SW 1271 (cell line): ENCODE results near the gene KPNA1.
A peak's percentile ranks its signal among the peaks of the same experiment; 100 is the strongest.
"Not testable (repeated sequence)": the region's sequence is repeated elsewhere in the genome, so short reads cannot be mapped to it uniquely, and the experiment has no call there.

Source experiments
- DNase-seq, 2 experiments: peaks; one replicate each; lab custom pipeline; 2025; lab: John Stamatoyannopoulos, UW

KPNA1 gene

DNA sequence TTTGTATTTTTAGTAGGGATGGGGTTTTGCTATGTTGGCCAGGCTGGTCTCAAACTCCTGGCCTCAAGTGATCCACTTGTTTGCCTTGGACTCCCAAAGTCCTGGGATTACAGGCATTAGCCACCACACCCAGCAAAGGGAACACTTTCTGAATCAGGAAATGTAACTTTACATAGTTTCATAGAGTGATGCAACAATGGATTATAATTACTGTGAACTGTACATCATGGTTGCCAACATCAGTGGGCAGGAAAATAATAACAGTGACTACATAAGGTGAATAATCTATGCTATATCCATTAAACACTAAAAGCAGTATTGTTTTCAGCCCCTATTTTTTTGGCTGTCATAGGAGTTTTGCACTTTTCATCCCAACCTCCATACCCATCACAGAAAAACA, 5.0 kb upstream of the KPNA1 start:
- DNase-seq: no peak

DNA sequence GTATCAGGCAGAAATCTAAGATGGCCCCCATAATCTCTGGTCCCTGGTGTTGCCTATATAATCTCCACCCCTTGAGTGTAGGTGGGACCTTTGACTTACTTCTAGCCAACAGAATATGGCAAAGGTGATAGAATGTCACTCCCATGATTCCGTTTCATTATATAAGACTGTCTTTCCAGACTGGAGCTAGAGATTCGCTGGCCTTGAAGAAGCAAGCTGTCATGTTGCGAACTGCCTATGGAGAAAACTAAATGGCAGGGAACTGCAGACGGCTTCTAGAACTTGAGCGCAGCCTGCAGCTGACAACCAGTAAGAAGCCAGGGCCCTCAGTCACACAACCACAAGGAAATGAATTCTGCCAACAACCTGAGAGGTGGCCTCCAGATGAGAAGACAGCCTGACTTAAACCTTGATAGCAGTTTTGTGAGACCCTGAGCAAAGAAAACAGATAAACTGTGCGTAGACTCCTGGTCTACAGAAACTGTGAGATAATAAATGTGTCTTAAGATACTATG, 2.2 kb upstream of the KPNA1 start:
- no peak for DNase-seq

DNA sequence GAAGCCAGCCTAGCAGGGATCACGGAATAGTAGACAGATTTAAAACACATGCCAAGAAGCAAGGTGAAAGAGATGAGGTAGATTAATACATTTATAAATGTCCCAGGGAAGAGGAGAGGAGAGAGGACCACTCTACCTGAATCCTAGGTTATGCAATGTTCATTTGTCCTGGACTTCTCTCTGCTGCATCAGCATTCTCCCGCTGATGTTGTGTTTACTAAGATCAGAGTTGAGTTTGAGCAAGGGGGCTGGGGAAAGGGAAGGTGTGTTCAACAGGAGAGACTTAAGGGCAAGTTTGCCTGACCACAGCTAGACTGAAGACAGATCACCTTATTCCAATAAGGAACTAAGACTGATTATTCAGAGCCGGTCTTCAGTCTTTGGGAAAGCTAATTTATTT, 1.1 kb upstream of the KPNA1 start:
- no peak for DNase-seq

- DNase-seq: no peak
Measured at GRCh38 chr3:122515020-122515468, 305 bp upstream of the KPNA1 start.

DNA sequence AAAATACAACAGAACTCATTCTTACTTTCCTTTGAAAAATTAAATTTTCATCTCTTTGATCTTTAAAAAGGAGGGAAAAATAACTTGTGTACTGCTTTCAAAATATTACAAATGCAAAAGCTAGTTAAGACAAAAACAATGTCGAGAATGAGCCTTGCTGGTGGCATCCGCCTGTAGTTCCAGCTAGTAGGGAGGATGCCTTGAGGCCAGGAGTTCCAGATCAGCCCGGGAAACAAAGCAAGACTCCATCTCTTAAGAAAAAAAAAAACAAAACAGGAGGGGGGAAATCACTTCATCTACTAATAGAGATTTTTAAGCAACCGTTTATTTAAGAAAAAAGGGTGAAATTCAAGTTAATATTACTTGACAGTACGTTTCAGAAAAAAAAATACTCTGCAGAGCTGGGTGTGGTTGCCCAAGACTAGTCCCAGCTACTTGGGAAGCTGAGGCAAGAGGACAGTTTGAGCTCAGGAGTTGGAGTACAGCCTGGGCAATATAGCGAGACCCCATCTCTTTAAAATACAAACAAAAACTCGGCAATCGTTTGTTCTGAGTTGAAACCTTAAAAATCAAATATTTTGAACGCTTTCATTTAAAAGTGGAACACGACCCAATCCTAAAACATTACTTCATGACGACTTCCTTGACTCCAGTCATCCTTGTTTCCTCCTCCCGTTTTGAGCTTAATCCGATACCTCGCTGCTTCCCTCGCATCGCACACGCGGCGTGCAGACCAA, 1.2 kb downstream of the KPNA1 start:
- DNase-seq: no peak

- DNase-seq: no peak
Measured at GRCh38 chr3:122512284-122512683, 2.5 kb downstream of the KPNA1 start.

DNA sequence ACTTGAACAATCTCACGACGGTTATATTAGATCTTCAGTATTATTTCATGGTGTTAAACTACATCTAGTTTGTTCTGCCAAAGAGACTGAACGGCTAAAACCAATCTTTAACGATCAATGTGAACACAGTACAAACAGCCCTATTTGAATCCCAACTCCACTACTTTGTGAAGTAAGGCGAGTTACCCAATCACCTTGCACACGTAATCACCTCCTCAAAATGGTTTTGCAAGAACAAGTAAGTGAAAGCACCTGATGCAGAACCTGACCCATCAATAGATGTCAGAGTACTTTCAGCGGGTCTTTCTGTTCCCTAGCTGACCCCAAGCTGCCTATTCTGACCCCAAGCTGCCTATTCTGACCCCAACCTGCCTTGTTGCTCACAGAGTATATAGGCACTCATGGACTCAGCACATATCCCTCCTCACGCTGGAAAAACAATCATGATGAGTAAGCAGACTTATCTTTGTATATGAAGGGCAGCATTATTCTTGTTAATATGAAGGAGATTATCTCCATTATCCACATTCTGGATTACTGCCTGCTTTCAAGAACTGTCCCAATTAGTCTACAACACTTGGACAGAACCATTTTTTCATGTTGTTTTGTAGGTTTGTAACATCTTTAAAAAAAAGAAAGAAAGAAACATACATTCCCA, 3.7 kb downstream of the KPNA1 start:
- DNase-seq: no peak

- DNase-seq: not testable (repeated sequence)
Measured at GRCh38 chr3:122508944-122509343, 5.8 kb downstream of the KPNA1 start.

GRCh38 chr3:122508135-122508914, 6.4 kb downstream of the KPNA1 start:
- no peak for DNase-seq

DNA sequence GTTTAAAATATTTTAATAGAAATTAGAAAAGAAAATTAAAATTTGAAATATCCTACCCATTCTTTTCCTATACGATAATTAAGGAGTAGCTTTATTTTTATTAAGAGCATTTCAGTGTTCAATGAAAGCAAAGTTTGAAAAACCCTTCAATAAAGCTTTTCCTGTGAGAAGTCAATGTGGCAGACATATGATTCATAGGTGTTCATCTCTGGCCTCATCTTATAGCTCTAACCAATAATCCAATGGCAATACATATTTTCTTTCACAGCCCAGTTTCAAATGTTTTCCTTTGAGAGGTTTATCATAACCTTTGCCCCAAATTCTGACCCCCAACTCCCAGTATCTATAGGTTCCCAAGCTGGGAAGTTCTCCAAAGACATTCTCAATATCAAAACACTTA, 8.3 kb downstream of the KPNA1 start:
- DNase-seq: no peak

DNA sequence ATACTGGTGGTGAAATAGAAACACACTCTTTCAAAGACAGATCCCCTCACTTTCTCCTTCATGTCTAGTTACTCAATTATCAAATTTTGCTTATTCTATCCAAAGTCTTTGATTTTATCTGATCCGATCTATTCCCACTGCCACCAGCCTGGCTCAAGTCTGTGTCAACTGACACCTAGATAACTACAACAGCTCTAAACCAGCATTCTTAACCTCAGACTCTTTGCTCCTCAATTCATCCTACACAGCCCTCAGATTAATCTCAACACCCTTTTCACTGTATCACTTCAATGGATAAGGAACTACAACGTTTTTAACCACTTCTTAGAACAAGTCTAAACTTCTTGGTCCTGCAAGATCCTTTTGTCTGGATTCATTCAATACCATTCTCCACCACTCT, 9.1 kb downstream of the KPNA1 start:
- no peak for DNase-seq

GRCh38 chr3:122502941-122503340, 11.8 kb downstream of the KPNA1 start:
- DNase-seq: no peak

GRCh38 chr3:122502139-122502538, 12.6 kb downstream of the KPNA1 start:
- no peak for DNase-seq

GRCh38 chr3:122500964-122501363, 13.8 kb downstream of the KPNA1 start:
- not testable (repeated sequence) for DNase-seq

DNA sequence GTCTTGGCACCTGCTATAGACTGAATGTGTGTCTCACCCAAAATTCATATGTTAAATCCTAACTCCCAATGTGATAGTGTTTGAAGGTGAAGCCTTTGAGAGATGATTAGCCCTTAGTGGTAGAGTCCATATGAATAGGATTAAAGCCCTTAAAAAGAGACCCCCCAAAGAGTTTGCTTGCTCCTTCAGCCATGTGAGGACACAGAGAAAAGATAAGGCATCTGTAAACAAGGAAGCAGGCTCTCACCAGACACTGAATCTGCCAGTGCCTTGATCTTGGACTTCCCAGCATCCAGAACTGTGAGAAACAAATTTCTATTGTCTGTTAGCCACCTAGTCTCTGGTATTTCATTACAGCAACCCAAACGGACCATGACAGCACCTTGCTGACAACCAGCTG, 16.6 kb downstream of the KPNA1 start:
- DNase-seq: no peak

DNA sequence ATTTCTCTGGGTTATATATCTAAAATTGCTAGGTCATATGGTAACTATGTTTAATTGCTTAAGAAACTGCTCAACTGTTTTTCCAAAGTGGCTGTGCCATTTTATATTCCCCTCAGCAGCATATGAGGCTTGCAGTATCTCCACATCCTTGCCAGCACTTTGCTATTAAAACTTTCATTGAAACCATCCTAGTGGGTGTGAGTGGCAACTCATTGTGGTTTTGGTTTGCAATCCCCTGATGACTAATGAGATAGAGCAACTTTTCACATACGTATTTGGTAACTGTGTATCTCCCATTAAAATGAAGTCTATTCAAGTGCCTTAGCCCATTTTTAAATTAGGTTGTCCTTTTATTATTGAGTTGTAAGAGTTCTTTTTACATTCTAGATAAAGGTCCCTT, 17.3 kb downstream of the KPNA1 start:
- DNase-seq: peak; percentile 47 to 83

- no peak for DNase-seq
Measured at GRCh38 chr3:122496508-122496907, 18.2 kb downstream of the KPNA1 start.

- peak in 1 of 2 experiments; percentile 55 for DNase-seq
Measured at GRCh38 chr3:122493296-122493695, 21.4 kb downstream of the KPNA1 start.

- no peak for DNase-seq
Measured at GRCh38 chr3:122488262-122488973, 26.3 kb downstream of the KPNA1 start.

GRCh38 chr3:122484985-122485384, 29.8 kb downstream of the KPNA1 start:
- peak in 1 of 2 experiments; percentile 26 for DNase-seq

GRCh38 chr3:122481390-122481789, 33.3 kb downstream of the KPNA1 start:
- no peak for DNase-seq

DNA sequence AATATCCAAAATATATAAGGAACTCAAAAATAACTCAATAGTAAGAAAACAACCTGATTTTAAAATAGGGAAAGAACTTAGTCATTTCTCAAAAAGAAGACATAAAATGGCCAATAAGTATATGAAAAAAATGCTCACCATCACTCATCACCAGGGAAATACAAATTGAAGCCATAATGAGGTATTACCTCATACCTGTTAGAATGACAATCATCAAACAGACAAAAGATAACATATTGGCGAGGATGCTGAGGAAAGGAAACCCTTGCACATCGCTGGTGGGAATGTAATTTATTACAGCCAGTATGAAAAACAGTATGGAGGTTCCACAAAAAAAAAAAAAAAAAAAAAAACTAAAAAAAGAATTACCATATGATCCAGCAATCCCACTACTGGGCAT, 38.2 kb downstream of the KPNA1 start:
- DNase-seq: no peak
